Measurements from ENCODE around the gene CHFR.

- TF ChIP-seq, protein P1, sequence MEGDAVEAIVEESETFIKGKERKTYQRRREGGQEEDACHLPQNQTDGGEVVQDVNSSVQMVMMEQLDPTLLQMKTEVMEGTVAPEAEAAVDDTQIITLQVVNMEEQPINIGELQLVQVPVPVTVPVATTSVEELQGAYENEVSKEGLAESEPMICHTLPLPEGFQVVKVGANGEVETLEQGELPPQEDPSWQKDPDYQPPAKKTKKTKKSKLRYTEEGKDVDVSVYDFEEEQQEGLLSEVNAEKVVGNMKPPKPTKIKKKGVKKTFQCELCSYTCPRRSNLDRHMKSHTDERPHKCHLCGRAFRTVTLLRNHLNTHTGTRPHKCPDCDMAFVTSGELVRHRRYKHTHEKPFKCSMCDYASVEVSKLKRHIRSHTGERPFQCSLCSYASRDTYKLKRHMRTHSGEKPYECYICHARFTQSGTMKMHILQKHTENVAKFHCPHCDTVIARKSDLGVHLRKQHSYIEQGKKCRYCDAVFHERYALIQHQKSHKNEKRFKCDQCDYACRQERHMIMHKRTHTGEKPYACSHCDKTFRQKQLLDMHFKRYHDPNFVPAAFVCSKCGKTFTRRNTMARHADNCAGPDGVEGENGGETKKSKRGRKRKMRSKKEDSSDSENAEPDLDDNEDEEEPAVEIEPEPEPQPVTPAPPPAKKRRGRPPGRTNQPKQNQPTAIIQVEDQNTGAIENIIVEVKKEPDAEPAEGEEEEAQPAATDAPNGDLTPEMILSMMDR (conservative IDR thresholded peaks at IDR 0.05; ENCODE audit: low read depth in 2 of 2), result no peak
- TF ChIP-seq EZH2 (IDR thresholded peaks at IDR 0.05; ENCODE audit: low read depth, unreplicated experiment), result no peak
- no peak for TF ChIP-seq NANOG (IDR thresholded peaks at IDR 0.05; ENCODE audit: borderline replicate concordance)
Measured at GRCh38 chr12:132887513-132888351, at the start of gene CHFR.

Measured in GM23338 (cell line).